ENCODE results near the gene CDK10.

CDK10 gene

DNA sequence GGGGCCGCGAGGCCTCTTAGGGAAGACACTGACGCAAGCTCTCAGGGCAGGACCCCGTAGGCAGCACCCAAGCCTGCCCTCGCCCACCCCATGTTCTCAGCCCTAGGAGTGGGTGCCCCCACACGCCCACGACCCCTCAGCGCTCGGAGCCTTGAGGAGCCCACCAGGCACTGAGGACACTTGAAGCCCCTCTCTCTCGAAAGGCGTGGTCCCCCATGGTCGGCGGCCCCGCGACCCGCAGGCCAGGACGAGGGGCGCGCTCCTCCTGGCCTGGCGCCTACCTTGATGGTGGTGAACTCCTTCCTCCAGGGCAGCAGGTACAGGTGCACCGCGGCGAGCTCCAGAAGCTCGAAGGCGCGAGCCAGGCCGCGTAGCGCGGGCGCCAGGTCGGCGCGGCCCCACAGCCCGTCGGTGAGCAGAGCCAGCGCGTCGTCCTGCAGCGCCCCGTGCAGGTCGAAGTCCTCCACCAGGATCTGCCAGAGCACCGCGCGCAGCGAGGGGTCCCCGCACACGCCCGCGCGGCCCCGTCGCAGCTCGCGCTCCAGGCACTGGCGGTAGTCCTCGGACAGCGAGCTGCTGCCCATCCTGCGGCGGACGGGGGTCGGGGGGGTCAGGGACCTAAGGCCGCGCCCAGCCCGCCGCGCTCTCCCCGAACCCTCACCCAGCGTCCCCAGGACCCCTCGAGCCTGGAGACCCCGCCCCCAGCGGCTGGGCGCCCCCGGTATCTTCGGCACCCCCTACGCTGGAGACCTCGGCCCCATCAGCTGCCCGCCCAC lies 14.3 kb downstream of the CDK10 start:
- no peaks in the 10 kb centered on the region for H3K9me3 ChIP-seq (ENCODE audit: control insufficient read depth, low read length)
- peaks cover 32% of the 10 kb centered on the region for H3K4me1 ChIP-seq (ENCODE audit: control insufficient read depth, insufficient read depth, low read length, poor library complexity, severe bottlenecking)
- H3K4me3 ChIP-seq (ENCODE audit: insufficient read depth, low read depth, low read length, poor library complexity, severe bottlenecking): peak overlapping the region; percentile 64
- peak overlapping the region; percentile 85 for H3K27ac ChIP-seq (ENCODE audit: insufficient read depth, low read length, poor library complexity, severe bottlenecking)
- no peaks in the 10 kb centered on the region for H3K27me3 ChIP-seq (replicated peaks; ENCODE audit: control insufficient read depth, insufficient read depth, low read length, poor library complexity, severe bottlenecking)
- peaks cover 7% of the 10 kb centered on the region for H3K36me3 ChIP-seq (ENCODE audit: control insufficient read depth, insufficient read depth, low read length)
- peak; percentile 31 to 42 (median 36) for DNase-seq

DNA sequence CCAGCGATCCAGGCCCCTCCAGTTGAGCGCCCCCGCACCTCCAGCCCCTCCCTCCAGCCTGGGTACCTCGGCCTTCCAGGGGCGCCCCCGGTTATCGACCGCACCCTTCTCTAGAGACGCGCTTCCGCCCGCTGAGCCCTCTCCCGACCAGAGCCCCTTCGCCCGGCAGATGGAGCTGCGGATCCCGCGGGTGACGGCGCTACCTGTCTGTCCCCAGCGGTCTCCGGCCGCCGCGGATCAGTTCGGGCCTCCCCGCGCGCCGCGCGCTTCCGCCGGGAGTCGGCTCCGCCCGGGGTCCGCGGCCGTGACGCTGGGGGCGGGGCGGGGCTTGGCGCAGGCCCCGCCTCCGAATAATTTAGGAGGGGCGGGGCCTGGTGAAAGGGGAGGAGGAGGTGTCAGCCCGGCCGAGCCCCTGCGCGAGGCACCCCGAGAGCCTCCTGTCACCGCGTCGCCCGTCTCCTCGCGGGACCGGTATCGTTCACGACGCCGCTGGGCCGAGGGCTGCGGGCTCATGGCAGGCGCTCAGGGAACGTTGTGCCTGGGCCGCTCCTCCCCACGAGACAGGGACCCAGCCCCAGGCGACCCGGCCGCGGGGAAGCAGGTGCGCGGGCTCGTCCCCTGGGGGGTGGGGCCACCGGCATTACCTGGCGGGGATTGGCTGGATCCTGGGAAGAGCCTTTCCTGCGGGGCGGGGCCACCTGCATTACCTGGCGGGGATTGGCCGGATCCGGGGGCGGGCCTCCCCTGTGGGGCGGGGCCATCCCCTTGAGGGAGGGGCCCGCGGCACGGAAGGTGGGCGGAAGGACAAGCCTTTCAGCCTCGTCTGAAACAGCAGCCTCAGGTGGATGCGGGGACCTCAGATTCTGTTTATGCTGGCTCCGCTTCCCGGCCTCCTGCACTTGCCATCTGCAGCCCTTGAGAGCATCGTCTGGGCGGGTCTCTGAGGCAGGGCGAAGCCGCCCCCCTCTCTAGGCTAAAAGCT lies 15.2 kb downstream of the CDK10 start, which contains the start of gene SPATA2L:
TSS of gene SPATA2L (minus strand) at position 281 of the 982 bp plus-strand sequence. CDS start 473 bp downstream, outside the sequence.
- Histone ChIP-seq H3K9me3 (ENCODE audit: control insufficient read depth, low read length) (no peaks in the 10 kb centered on the region), H3K27ac (ENCODE audit: insufficient read depth, low read length, poor library complexity, severe bottlenecking) (peak within 1 kb of the TSS; percentile 85), H3K4me3 (ENCODE audit: insufficient read depth, low read depth, low read length, poor library complexity, severe bottlenecking) (peak within 1 kb of the TSS; percentile 64), H3K36me3 (ENCODE audit: control insufficient read depth, insufficient read depth, low read length) (peaks cover 3% of the 10 kb centered on the region), H3K4me1 (ENCODE audit: control insufficient read depth, insufficient read depth, low read length, poor library complexity, severe bottlenecking) (peaks cover 29% of the 10 kb centered on the region), H3K27me3 (replicated peaks; ENCODE audit: control insufficient read depth, insufficient read depth, low read length, poor library complexity, severe bottlenecking) (no peaks in the 10 kb centered on the region)
- DNase-seq: peak; percentile 97

DNA sequence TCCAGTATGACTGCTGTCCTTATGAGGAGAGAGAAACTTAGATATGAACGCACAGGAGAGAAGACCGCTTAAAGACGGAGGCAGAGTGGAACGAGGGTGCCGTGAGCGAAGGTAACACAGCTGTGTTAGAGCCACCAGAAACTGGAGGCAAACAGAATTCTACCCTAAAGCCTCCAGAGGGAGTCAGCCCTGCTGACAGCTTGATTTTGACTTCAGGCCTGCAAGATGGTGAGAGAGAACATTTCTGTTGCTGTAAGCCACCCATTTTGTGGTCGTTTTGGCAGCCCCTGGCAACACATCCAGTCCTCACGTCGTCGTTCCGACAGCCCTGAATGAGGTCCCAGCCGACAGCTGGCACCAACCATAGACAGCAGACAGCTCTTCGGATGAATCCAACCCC lies 17.8 kb downstream of the CDK10 start:
- no peak for DNase-seq
- H3K27me3 ChIP-seq (replicated peaks; ENCODE audit: control insufficient read depth, insufficient read depth, low read length, poor library complexity, severe bottlenecking): no peaks in the 10 kb centered on the region
- H3K9me3 ChIP-seq (ENCODE audit: control insufficient read depth, low read length): no peaks in the 10 kb centered on the region
- no peaks in the 10 kb centered on the region for H3K36me3 ChIP-seq (ENCODE audit: control insufficient read depth, insufficient read depth, low read length)
- H3K4me3 ChIP-seq (ENCODE audit: insufficient read depth, low read depth, low read length, poor library complexity, severe bottlenecking): no peak overlapping the region
- H3K4me1 ChIP-seq (ENCODE audit: control insufficient read depth, insufficient read depth, low read length, poor library complexity, severe bottlenecking): peaks cover 24% of the 10 kb centered on the region
- H3K27ac ChIP-seq (ENCODE audit: insufficient read depth, low read length, poor library complexity, severe bottlenecking): no peak overlapping the region

DNA sequence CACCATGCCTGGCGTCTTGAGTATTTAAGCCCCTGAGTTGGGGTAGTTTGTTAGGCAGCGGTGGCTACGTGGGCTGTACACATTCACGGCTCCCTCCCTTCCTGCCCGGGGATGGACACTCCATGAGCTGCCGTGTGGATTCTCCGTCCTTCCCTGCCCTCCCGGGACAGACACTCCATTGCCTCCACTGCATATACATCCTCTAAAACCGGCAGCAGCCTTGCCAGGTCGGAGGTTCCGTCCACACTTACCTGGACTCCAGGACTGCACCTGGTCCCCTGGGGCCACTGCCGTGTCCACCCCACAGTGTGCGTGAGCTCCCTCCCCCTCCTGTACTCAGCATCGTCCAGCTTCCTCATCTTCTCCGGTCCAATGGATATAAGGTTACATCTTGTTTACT lies 18.5 kb downstream of the CDK10 start:
- no peaks in the 10 kb centered on the region for H3K36me3 ChIP-seq (ENCODE audit: control insufficient read depth, insufficient read depth, low read length)
- no peaks in the 10 kb centered on the region for H3K9me3 ChIP-seq (ENCODE audit: control insufficient read depth, low read length)
- no peak overlapping the region for H3K27ac ChIP-seq (ENCODE audit: insufficient read depth, low read length, poor library complexity, severe bottlenecking)
- no peaks in the 10 kb centered on the region for H3K27me3 ChIP-seq (replicated peaks; ENCODE audit: control insufficient read depth, insufficient read depth, low read length, poor library complexity, severe bottlenecking)
- peaks cover 21% of the 10 kb centered on the region for H3K4me1 ChIP-seq (ENCODE audit: control insufficient read depth, insufficient read depth, low read length, poor library complexity, severe bottlenecking)
- H3K4me3 ChIP-seq (ENCODE audit: insufficient read depth, low read depth, low read length, poor library complexity, severe bottlenecking): no peak overlapping the region
- DNase-seq: no peak

DNA sequence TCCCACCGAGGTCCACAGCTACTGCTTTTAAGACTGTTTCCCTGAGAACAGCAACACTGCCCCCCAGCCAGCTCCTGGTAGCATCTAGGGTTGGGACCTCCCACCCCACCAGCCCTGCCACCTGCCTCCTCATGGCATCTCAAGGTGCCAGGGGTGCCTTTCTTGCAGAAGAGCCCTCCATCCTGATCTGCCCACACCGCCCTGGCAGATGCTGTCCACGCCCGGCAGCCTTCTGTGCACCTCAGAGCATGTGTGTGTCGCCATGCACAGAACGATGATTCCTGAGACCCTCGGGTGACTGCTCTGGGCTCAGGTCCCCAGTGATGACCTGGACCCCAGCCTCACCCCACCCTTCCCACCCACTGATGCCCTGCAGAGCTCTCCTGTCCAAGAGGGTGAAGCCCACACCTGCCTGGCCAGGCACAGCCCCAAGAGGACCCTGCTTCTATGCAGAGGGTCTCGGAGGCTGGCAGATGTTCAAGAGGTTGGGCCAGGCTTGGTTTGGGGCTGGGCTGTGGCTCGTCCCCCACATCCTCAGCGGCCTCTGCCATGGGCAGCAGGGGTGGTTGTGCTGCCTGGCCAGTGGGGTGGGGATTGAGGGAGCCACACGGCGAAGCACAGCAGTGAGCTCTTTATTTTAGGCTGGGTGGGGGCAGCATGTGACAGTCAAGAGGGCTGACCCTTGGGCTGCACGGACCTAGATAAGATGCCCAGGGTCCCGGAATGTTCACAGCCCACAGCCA lies 20.2 kb downstream of the CDK10 start:
- H3K27me3 ChIP-seq (replicated peaks; ENCODE audit: control insufficient read depth, insufficient read depth, low read length, poor library complexity, severe bottlenecking): no peaks in the 10 kb centered on the region
- DNase-seq: no peak
- no peak overlapping the region for H3K27ac ChIP-seq (ENCODE audit: insufficient read depth, low read length, poor library complexity, severe bottlenecking)
- peaks cover 8% of the 10 kb centered on the region for H3K4me1 ChIP-seq (ENCODE audit: control insufficient read depth, insufficient read depth, low read length, poor library complexity, severe bottlenecking)
- no peak overlapping the region for H3K4me3 ChIP-seq (ENCODE audit: insufficient read depth, low read depth, low read length, poor library complexity, severe bottlenecking)
- H3K36me3 ChIP-seq (ENCODE audit: control insufficient read depth, insufficient read depth, low read length): no peaks in the 10 kb centered on the region
- H3K9me3 ChIP-seq (ENCODE audit: control insufficient read depth, low read length): no peaks in the 10 kb centered on the region

DNA sequence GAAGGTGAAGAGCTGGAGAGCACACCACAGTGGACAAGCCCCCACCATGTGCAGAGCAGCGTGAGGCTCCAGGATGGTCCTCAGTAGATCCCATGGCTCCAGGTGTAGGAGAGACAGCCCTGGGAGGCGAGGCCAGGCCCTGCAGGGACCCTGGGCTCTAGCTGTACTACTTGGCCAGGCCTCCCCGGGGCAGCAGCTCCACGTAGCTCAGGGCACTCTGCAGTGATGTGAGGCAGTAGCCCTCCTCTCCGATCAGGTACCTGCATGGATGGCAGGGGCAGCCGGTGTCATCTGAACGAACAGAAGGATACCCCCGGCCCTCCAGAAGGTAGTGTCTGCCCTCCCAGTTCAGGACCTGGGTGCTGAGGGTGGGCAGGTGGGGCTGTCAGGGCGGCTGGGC lies 21.2 kb downstream of the CDK10 start:
- H3K9me3 ChIP-seq (ENCODE audit: control insufficient read depth, low read length): no peaks in the 10 kb centered on the region
- H3K36me3 ChIP-seq (ENCODE audit: control insufficient read depth, insufficient read depth, low read length): no peaks in the 10 kb centered on the region
- H3K4me1 ChIP-seq (ENCODE audit: control insufficient read depth, insufficient read depth, low read length, poor library complexity, severe bottlenecking): peaks cover 13% of the 10 kb centered on the region
- H3K4me3 ChIP-seq (ENCODE audit: insufficient read depth, low read depth, low read length, poor library complexity, severe bottlenecking): no peak overlapping the region
- DNase-seq: no peak
- no peaks in the 10 kb centered on the region for H3K27me3 ChIP-seq (replicated peaks; ENCODE audit: control insufficient read depth, insufficient read depth, low read length, poor library complexity, severe bottlenecking)
- no peak overlapping the region for H3K27ac ChIP-seq (ENCODE audit: insufficient read depth, low read length, poor library complexity, severe bottlenecking)

DNA sequence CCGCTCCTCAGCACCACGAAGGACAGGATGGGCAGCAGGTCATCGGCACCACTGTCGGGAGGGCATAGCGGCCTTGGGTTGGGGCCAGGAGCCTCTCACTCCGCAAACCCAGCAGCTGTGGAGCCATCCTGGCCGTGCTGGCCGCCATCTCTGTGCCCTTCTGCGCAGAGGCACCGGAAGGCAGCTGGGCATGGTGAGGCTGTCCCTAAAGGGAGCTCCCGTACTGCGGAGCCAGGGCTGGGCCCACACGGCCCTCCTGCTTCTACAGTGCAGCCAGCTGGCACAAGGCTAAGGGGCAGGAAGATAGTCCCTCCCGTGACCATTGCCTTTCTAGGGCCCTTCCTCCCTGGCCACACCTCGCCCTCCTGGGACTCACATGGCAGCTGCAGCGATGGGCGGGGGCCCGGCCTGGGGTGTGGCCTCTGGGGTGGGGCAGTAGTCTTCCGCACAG lies 22.0 kb downstream of the CDK10 start:
- Histone ChIP-seq H3K9me3 (ENCODE audit: control insufficient read depth, low read length) (no peaks in the 10 kb centered on the region), H3K27ac (ENCODE audit: insufficient read depth, low read length, poor library complexity, severe bottlenecking) (no peak overlapping the region), H3K27me3 (replicated peaks; ENCODE audit: control insufficient read depth, insufficient read depth, low read length, poor library complexity, severe bottlenecking) (no peaks in the 10 kb centered on the region), H3K4me1 (ENCODE audit: control insufficient read depth, insufficient read depth, low read length, poor library complexity, severe bottlenecking) (peaks cover 15% of the 10 kb centered on the region), H3K4me3 (ENCODE audit: insufficient read depth, low read depth, low read length, poor library complexity, severe bottlenecking) (no peak overlapping the region), H3K36me3 (ENCODE audit: control insufficient read depth, insufficient read depth, low read length) (no peaks in the 10 kb centered on the region)
- no peak for DNase-seq

DNA sequence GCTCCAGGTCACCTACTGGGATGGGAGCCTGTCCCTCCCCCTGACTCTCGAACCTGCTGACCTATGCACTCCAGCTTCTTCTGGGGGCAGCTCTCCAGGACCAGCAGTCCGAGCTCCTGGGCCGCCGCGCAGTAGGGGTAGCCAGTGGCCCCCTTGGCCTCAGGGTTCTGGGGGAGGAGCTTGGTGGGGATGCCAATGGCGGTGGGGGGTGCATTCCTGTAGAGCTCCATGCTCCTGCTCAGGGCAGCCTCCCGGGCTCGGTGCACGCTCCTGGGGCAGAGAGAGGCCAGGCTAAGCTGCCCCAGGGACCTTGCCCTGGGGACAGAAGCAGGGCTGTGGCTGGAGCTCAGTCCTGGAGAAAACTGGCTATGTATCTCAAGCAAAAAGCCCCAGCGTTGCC lies 22.7 kb downstream of the CDK10 start:
- no peaks in the 10 kb centered on the region for H3K9me3 ChIP-seq (ENCODE audit: control insufficient read depth, low read length)
- H3K4me1 ChIP-seq (ENCODE audit: control insufficient read depth, insufficient read depth, low read length, poor library complexity, severe bottlenecking): peaks cover 15% of the 10 kb centered on the region
- no peaks in the 10 kb centered on the region for H3K36me3 ChIP-seq (ENCODE audit: control insufficient read depth, insufficient read depth, low read length)
- H3K4me3 ChIP-seq (ENCODE audit: insufficient read depth, low read depth, low read length, poor library complexity, severe bottlenecking): no peak overlapping the region
- H3K27ac ChIP-seq (ENCODE audit: insufficient read depth, low read length, poor library complexity, severe bottlenecking): no peak overlapping the region
- DNase-seq: no peak
- H3K27me3 ChIP-seq (replicated peaks; ENCODE audit: control insufficient read depth, insufficient read depth, low read length, poor library complexity, severe bottlenecking): no peaks in the 10 kb centered on the region

DNA sequence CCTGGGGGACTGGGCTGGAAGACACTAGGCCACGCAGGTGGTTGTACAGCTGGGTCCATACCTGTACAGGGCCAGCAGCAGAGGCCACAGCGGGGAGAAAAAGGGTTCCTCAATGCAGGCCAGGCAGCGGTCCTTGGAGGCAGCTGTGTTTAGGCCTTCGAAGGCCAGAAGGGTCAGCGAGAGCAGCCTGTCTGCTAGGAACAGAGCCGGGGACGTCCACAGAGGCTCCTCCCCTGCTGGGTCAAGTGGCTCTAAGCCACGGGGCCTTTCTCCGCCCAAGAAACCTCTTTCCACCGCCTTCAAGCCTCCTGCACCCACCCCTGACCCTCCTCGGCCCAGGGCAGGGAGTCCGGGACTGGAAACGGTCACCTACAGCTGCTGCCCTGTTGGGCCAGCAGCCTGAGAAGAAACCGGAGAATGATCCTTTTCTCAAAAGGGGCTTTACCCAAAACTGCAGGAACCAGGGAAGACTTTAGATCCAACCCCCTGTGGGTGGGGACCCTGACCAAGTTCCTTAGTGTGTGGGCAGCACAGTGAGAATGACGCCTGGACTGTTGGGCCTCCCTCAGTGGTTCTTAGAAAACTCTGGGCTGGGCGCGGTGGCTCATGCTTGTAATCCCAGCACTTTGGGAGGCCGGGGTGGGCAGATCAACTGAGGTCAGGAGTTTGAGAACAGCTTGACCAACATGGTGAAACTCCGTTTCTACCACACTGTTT lies 23.4 kb downstream of the CDK10 start:
- H3K27me3 ChIP-seq (replicated peaks; ENCODE audit: control insufficient read depth, insufficient read depth, low read length, poor library complexity, severe bottlenecking): no peaks in the 10 kb centered on the region
- no peaks in the 10 kb centered on the region for H3K9me3 ChIP-seq (ENCODE audit: control insufficient read depth, low read length)
- no peak overlapping the region for H3K4me3 ChIP-seq (ENCODE audit: insufficient read depth, low read depth, low read length, poor library complexity, severe bottlenecking)
- no peak for DNase-seq
- H3K4me1 ChIP-seq (ENCODE audit: control insufficient read depth, insufficient read depth, low read length, poor library complexity, severe bottlenecking): peaks cover 15% of the 10 kb centered on the region
- no peak overlapping the region for H3K27ac ChIP-seq (ENCODE audit: insufficient read depth, low read length, poor library complexity, severe bottlenecking)
- H3K36me3 ChIP-seq (ENCODE audit: control insufficient read depth, insufficient read depth, low read length): no peaks in the 10 kb centered on the region

Data from effector memory CD4-positive, alpha-beta T cell (primary cell).